Stimulated activated CD8-positive, alpha-beta memory T cell treated with anti-CD3 and anti-CD28 coated beads, Interleukin-12 subunit alpha, Interleukin-12 subunit beta, amount 100 ng/mL, for 4 hours (primary cell): Measurements from ENCODE around the gene SH3GL3.

Experiments
- DNase-seq: peaks from one replicate; pipeline ENCODE4 v3.0.0-alpha.2; 2020; ENCODE audit warnings: low read depth

Gene SH3GL3

DNA sequence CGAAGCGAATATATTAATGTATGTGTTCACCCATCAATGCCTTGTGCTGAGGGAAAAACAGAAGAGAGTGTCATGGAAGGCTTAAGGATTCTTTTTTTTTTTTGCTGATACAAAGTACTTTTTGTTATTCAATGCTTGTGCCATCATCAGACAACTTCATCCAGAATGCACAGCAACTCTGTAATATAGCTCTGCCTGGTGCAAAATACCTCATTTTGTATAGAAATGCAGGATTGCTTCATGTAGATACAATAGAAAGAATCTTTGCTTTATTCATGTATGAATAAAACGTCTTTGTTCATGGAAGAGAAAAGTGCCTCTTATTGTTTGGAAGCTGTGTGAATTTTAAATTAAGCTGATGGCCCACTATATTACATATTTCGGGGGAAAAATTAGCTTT lies 62.9 kb downstream of the SH3GL3 start:
- no peak for DNase-seq

DNA sequence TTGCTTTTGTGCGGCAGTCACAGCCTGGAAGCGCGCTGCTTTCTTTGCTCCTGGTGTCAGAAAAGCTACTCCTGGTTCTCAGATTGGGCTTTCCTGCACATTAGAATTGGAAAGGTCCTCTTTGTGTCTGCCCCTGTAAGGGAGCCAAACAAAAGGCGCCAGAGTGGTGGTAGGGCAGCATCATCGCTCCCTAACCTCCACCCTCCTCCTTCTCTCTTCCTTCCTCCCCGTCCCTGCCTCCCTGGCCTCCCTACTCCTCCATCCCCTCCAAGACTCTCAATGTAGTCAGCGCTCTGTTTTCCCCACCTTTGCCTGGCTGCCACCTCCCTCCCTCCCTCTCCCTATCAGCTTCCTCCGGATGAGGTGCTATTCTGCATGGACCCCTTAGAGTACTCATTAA lies 65.3 kb downstream of the SH3GL3 start:
- no peak for DNase-seq

DNA sequence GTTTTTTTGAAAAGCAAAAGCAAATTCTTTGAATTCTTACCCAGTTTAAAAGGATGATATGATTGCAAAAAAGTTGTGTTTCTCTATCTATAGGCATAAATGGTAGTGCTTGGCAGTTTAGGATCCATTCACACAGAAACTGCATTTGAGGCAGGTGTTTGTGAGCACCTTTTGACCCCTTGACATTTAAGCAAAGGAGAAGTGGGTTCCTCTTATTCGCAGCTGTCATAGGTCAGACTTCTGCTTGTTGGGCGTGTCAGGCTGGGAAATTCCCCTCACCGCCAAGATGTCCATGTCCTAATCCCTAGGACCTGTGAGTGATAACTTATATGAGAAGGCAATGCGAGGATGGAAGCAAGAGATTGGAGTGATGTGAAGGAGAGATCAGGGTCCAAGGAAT lies 67.4 kb downstream of the SH3GL3 start:
- no peak for DNase-seq

DNA sequence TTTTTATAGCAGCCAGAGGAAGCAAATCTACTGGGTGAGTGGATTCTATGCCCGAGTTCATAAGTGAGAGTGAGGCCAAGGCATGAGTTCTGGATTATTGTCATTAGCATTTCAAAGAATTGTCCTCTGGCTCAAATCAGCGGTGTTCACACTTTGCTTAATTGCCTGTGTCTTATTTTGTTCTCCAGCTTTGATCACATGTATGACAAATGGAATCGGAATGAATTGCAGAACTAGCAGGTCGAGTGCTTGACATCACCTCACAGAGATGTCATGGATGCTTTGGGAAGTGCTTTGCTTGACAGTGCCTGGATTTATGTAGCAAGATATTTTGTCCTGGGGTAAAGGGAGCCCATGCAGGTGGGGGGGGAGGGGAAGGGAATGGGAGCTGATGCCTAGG lies 68.0 kb downstream of the SH3GL3 start:
- no peak for DNase-seq

DNA sequence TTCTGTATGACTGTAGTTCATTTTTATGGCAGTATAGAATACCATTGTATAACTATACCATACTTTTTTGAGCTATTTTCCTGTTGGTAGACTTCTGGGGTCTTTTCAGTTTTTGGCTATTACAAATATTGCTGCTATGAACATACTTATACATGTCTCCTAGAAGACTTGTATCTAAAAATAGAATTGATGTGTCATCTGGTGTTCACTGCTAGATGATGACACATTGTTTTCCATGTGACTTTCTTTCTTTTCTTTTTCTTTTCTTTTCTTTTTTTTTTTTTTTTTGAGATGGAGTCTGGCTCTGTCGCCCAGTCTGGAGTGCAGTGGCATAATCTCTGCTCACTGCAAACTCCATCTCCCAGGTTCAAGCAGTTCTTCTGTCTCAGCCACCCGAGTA lies 69.8 kb downstream of the SH3GL3 start:
- no peak for DNase-seq

DNA sequence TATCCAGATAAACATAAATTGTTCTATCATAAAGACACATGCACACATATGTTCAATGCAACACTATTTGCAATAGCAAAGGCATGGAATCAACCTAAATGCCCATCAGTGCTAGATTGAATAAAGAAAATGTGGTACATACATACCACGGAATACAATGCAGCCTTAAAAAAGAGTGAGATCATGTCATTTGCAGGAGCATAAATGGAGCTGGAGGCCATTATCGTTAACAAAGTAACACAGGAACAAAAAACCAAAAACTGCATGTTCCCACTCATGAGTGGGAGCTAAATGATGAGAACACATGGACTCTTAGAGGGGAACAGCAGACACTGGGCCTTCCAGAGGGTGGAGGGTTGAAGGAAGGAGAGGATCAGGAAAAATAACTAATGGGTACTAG lies 79.2 kb downstream of the SH3GL3 start:
- no peak for DNase-seq

DNA sequence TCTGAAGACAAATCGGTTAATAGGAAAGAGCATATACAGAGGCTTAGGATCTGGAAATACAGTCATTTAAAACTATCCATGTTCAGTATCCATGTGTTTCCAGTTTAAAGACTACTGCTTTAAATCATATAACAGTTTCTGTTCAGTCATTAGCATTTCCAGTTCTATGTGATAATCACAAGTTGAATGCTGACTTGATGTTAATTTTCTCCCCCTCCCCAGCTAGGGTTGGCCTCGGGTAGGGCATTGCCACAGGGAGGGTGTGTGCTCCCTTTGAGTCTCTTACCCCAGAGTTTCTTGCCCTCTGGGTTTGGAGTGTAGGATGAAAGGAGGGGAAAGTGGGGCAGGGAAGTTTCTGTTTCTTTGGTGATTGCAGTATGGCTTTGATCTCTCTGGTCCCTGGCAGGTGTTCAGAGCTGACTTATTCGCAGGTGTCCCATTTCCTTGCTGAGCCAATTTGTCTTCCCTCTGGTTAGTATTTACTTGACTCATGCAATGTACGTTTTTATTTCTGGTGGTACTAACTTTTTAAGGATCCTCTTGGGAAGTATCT lies 86.3 kb downstream of the SH3GL3 start:
- no peak for DNase-seq

DNA sequence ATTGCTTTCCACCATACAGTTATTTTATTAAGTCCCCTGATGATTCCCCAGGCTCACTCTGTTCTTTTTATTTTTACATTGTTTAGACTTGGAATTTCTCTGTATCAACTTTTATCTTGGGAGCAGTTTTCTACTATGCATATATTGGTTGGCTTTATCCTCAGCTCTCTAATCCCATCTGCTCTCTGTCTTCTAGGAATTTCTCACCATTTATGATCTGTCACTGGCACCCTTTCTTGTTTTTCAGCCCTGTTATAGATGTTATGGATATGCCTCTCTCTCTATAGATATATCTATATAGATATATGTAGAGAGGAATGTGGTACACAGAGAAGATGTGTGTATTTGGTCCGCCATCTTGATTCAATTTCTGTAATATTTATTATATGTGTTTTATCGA lies 90.5 kb downstream of the SH3GL3 start:
- DNase-seq = no peak

DNA sequence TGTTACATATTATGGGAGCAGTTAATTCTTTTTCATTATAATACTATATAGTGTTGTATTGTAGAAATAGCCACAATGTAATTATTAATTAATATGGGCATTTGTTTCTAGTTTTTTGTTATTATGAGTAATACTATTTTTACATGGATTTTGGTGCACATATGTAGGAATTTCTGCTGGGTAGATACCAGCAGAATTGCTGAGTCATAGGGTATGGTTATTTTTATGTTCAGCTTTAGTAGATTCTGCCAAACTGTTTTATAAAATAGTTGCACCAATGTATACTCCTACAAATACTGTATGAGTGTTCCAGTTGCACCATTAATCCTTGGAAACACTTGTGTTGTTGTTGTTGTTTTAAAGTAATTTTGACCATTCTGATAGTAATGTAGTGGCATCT lies 91.5 kb downstream of the SH3GL3 start:
- DNase-seq = no peak

DNA sequence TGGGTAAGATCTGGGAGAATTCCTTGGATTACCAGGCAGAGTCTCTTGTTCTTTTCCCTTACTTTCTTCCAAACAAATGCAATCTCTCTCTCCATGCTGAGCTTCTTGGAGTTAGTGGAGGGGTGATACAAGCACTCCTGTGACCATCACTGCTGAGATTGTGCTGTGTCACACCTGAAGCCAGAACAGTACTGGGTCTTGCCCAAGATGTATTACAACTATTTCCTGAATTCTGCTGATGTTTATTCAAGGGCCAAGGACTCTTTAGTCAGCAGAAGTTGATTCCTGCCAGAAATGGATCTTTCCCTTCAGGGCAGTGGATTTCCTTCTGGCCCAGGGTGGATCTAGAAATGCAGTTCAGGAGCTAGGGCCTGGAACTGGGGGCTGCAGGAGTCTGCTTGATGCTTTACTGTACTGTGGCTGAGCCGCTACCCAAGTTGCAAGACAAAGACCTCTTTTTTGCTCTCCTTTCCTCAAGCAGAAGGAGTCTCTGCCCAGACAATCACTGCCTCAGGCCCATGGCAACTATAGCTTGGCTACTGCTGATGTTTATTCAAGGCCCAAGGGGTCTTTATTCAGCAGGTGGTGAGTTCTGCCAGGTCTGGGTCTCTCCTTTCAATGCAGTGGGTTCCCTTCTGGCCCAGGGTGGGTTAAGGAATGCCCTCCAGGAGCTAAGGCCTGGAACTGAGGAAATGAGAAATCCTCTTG lies 98.8 kb downstream of the SH3GL3 start:
- DNase-seq = no peak

DNA sequence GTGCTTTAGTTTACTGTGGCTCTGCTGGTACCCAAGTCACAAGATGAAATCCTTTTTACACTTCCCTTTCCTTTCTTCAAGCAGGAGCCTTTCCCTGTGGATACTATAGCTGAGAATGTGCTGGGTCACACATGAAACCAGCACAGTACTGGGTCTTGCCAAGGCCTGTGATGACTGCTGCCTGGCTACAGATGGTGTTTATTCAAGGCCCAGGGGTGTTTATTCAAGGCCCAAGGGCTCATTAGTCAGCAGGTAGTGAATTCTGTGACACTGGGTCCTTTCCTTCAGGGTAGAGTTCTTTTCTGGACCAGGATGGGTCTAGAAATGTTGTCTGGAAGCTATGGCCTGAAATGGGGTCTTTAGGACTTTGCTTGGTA lies 99.4 kb downstream of the SH3GL3 start:
- DNase-seq = no peak

DNA sequence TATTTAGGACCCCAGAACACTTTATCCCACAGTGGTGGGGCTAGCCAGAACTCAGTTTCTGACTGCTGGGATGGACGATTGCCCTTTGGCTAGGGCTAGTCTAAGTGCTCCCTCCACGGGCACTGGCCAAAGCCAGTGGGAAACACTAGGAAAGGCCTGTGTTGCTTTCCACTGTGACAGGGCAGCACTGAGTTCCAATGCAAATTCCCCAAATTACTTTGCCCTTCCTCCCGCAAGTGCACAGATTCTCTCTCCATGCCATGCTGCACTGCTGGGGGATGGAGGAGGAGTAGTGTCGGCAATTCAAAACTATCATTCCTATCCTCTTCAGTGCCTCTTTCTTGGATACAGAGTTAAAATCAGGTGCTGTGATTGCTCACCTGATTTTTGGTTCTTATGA lies 100.0 kb downstream of the SH3GL3 start:
- no peak for DNase-seq

DNA sequence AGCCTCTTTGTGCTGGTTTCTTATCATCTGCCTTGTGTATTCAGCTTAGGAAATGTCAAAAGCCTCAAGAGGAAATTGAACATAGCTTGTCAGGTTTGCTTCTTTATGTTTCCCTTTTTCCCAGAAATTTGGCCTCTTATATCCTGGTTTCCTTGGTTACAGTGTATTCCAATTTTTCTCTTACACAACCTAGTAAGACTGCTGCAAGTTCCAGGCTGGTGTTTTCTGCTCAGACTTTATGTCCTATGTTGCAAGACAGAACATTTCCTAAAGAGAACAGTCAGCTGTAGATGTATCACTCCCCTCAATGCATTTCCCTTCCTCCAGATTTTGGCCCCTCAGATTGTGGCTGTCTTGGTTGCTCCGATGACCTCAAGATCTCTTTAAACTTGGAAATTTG lies 102.5 kb downstream of the SH3GL3 start:
- no peak for DNase-seq

DNA sequence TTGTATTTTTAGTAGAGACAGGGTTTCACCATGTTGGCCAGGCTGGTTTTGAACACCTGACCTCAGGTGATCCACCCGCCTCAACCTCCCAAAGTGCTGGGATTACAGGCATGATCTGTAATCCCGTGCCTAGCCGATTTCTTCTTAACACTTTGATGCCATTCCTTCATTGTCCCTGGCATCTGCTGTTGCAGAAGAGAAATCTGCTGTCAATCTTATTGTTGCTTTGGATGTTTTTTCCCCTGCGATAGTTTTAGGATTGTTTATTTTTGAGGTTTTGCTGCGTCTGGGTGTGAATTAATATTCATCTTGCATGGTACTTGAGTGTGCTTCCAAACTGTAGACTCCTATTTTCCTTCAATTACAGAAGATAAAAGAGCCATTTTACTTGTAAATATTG lies 107.4 kb downstream of the SH3GL3 start:
- DNase-seq = no peak

DNA sequence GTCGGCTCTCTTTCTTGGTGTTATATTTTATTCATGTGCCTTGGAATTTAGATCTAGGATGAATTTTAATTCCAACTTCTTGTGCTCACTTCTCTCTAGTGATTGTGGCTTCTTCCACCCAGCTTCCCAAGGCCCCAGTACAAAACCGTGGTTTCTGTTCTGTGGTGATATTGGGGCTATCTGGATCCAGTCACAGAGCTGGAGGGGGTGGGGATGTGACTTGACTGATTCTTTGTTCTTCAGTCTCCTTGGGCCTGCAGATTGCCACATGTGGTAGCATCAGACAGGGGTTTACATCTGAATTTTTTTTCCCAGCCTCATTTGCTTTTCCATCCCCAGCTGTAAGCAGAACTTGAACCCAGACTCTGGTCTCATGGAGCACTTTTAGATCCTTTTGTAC lies 108.2 kb downstream of the SH3GL3 start:
- no peak for DNase-seq

DNA sequence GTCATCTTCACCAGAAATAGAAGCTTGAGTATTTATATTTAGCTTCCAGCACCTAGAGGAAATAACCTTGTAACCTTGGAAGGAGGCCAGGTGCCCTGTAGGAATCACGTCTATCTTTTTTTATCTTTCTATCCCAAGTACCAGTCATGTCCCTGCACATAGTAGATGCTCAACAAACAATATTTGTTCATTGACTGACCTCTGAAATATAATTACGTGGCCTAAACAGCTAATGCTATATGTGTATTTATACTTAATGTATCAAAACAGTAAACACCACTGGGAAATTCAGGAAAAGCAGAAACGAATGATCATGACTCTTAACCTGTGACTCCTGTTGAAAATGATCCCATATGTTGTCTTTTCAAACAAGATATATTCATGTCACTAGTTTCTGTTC lies 108.9 kb downstream of the SH3GL3 start:
- no peak for DNase-seq

DNA sequence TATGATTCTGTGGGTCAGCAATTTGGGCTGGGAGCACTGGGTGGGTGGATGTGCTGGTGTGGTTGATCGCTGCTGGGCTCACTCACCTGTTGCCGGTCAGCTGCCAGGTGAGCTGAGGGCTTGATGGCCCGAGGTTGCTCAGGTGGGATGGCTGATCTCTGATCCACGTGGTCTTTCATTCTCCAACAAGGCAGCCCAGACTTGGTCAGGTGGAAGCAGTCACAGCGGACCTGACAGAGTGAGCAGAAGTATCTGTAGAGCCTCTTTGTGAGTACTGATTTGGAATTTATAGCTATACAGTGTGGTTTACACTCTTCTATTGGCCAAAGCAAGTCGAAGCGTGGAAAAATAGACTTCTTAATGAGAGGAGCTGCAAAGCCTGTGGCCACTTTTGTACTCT lies 109.6 kb downstream of the SH3GL3 start:
- DNase-seq = no peak

DNA sequence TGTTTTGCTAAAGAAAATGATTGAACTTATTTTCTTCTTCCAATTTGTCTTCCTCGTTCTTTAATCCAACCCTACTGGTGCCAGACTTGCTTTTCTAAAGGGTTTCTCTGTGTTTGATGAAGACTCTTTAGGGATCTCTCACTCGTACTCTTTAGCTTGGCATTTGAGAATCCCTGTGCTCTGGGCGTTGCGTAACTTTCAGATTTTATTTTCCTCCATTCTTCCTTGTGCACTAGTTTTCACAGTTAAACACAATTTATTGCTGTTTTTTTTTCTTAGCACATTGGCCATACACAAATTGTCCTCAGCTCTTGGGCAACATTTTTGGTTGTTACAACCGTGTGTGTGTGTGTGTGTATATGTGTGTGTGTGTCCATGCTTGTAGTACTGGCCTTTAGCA lies 111.0 kb downstream of the SH3GL3 start:
- no peak for DNase-seq

DNA sequence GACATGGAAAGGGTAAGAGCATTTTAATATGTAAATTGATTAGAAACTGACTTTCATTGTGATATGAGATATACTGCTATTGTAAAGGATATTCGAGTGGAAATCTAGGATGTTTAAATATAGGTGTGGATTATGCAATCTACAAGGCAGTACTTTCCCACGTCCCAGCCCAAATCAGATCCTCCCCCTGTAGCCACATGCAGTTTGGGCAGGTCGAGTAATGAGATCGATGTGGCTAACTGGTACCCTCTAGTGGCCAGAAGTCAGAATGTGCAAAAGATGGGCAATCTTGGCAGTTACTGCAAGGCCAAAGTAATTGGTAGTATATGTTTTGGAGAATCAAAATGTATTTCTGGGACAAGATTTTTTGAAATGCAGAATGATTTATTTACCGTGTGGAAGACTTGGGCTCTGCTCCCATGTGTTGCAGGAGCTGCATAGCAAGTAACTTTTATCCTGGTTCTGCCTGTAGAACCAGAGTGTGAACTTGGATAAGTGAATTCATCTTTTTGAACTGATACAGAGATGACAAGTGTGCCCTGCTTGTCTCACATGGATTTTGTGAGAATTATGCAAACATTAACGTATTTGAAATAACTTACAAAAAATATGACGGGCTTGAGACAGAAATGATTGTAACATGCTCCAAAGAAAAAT lies 112.3 kb downstream of the SH3GL3 start:
- DNase-seq = no peak

DNA sequence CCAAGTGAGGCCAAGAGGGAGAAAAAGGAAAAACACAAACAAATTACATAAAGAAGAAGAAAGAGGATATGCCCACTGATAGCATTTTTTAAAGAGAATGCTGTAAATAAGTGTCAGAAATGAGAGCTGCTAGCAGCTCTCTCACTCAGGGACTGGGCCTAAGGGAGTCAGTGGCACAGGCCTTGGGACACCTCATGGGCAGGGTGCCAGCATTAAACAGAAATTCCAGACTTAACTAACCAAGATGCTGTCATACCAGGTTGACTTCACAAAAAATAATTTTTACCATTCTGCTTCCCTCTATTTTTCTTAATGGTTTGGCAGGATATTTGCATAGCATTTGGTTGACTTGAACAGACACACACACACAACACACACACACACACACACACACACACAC lies 114.5 kb downstream of the SH3GL3 start:
- no peak for DNase-seq

DNA sequence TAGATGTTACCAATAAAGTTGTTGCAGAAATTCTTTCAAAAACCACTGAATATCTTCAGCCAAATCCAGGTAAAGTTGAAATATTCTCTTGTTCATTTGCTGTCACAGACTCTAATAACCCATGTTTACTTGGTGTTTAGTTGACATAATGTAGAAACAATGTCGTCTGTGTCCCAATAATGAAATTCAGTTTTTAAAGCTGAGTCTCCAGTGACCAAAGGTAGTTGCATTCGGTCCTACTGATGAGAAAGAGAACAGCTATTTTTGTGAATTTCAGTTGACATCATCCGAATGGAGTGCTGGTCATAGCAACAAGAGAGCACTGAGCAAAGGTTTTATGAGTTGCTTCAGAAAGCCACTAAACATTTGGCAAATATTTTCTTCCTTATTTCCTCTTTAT lies 118.0 kb downstream of the SH3GL3 start:
- DNase-seq = no peak

DNA sequence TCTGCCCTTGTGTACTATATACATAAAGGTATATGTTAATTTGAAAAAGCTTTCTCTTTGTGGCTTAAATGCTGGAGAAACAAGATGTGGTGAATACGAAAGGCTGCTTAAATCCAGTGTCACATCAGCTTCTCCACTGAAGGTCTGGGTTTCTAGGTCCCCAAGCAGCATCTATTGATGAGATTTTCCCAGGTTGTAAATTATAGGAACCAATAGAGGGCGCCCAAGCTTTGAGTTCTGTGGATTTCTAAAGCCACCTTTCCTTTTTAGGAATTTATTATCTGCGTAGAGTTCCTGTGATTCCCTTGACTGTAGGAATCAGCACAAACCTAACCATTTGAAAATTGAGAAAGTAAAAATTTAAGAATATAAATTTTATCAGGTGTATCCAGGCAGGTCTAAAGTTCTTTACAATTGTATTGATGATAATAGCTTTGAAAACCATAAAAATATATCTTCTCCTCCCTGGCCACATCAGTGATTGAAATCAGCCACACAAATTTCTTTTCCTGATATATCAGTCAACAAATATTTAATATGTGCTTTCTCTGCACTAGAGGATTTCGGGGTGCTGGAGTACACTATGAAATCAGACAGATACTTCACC lies 118.5 kb downstream of the SH3GL3 start:
- DNase-seq = no peak

DNA sequence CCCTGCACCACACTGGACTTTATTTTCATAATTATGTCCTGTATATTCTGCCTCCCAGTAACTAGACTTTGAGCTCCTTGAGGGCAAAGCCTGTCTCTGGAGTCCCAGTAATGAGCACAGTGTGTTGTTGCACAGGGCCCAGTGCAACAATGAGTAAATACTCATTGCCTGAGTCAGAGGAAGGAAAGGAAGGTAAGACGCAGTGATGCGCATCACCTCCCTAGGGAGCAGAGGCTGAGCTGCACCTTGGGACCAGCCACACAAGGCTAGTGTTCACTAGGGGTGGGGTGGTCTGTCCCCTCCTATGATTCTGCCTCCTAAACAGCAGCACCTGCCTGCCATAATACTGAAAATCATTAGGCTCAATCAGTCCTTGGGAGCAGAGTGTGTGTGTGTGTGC lies 120.2 kb downstream of the SH3GL3 start:
- DNase-seq = no peak

DNA sequence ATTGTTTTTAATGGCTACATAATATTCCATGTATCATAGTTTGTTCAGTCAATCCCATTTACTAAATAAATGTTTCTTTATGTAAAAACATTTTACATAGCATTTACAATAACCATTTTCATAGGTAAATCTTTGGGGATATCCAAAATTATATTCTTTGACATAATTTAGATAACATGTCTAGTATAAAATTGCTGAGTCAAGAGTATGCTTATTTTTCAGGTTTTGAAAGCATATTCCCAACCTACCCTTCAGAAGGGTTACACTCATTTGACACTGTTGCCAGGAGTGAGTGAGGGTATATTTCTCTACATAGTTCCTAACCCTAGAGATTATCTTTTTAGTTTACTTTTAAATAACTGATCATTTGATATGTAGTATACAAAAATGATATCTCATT lies 122.2 kb downstream of the SH3GL3 start:
- DNase-seq = no peak
